ENCODE data around the gene MTMR2.

MTMR2 gene

DNA sequence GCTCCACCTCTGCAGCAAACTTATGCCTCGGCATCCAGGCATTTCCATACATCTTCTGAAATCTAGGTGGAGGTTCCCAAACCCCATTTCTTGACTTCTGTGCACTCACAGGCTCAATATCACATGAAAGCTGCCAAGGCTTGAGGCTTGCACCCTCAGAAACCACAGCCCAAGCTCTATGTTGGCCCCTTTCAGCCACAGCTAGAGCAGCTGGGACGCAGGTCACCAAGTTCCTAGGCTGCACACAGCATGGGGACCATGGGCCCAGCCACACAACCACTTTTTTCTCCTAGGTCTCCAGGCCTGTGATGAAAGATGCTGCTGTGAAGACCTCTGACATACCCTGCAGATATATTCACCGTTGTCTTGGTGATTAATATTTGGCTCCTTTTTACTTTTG, 24.7 kb upstream of the MTMR2 start:
- no peak for DNase-seq (ENCODE audit: low read depth)
- H3K4me3 ChIP-seq (ENCODE audit: control insufficient read depth, low read depth, low read length): no peak overlapping the region
- no peak for TF ChIP-seq CTCF (conservative IDR thresholded peaks at IDR 0.05; ENCODE audit: control insufficient read depth, insufficient read depth, low read depth, low read length)

- no peak for DNase-seq (ENCODE audit: low read depth)
- no peak overlapping the region for H3K4me3 ChIP-seq (ENCODE audit: control insufficient read depth, low read depth, low read length)
- no peak for TF ChIP-seq CTCF (conservative IDR thresholded peaks at IDR 0.05; ENCODE audit: control insufficient read depth, insufficient read depth, low read depth, low read length)
Observed at GRCh38 chr11:95944623-95945022, 20.7 kb upstream of the MTMR2 start.

GRCh38 chr11:95943546-95943945, 19.6 kb upstream of the MTMR2 start:
- TF ChIP-seq CTCF (conservative IDR thresholded peaks at IDR 0.05; ENCODE audit: control insufficient read depth, insufficient read depth, low read depth, low read length): no peak
- H3K4me3 ChIP-seq (ENCODE audit: control insufficient read depth, low read depth, low read length): no peak overlapping the region
- no peak for DNase-seq (ENCODE audit: low read depth)

- TF ChIP-seq CTCF (conservative IDR thresholded peaks at IDR 0.05; ENCODE audit: control insufficient read depth, insufficient read depth, low read depth, low read length): no peak
- DNase-seq (ENCODE audit: low read depth): peak; percentile 57
- H3K4me3 ChIP-seq (ENCODE audit: control insufficient read depth, low read depth, low read length): no peak overlapping the region
Observed at GRCh38 chr11:95939091-95939490, 15.2 kb upstream of the MTMR2 start.

DNA sequence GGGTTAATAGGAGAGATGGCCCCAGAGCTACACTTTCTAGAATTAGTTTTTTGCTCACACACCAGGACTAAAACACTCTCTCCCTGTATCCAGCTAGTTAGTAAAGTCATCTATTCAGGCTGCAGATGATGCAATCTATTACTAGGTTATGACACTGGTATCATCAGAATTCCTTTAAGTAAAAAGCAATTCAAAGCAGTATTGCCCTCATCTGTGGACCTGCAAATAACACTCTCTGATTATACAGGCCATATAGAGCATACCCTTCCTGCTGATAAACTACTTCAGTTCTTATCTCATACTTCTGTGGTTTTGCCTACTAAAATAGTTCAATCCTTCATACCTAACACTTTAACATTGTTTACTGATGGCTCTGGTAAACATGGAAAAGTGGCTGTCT, 13.5 kb upstream of the MTMR2 start:
- H3K4me3 ChIP-seq (ENCODE audit: control insufficient read depth, low read depth, low read length): no peak overlapping the region
- TF ChIP-seq CTCF (conservative IDR thresholded peaks at IDR 0.05; ENCODE audit: control insufficient read depth, insufficient read depth, low read depth, low read length): no peak
- DNase-seq (ENCODE audit: low read depth): peak; percentile 15

DNA sequence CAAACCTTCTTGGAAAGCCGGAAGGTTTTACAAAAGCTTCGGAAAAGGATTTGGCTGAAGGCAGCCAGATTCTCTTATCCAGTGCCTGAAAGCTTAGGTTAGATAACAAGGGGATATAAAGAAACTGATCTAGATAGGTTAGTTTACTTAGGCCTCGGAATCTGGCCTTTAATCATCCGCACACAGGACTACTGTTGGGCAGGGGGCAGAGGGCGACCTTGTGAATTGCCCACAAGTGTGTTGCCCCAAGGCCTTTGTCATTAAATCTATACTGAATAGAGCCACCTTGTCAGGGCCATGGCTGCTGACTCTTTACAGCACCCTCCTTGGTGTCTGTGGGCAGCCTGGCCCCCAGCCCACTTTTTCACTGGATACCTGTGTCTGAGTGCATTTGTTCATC, 9.7 kb upstream of the MTMR2 start:
- no peak for DNase-seq (ENCODE audit: low read depth)
- TF ChIP-seq CTCF (conservative IDR thresholded peaks at IDR 0.05; ENCODE audit: control insufficient read depth, insufficient read depth, low read depth, low read length): no peak
- H3K4me3 ChIP-seq (ENCODE audit: control insufficient read depth, low read depth, low read length): no peak overlapping the region

DNA sequence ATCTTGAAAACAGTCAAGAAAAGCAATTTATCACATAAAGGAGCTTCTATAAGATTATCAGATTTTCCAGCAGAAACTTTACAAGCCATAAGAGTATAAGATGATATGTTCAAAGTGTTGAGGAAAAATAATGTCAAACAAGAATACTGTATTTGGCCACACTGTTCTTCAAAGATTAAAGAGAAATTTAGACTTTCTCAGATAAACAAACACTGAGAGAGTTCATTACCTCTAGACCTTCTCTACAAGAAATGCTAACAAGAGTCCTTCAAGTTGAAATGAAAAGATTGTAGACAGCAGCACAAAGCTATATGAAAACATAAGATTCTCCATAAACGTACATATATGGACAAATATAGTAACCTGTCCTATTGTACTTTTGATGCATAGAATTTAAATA, 8.0 kb upstream of the MTMR2 start:
- H3K4me3 ChIP-seq (ENCODE audit: control insufficient read depth, low read depth, low read length): no peak overlapping the region
- DNase-seq (ENCODE audit: low read depth): no peak
- TF ChIP-seq CTCF (conservative IDR thresholded peaks at IDR 0.05; ENCODE audit: control insufficient read depth, insufficient read depth, low read depth, low read length): no peak

Data from fibroblast of mammary gland (primary cell).